Measurements from ENCODE around the gene NOSIP. TPM values are rescaled to one million over a fixed set of nuclear protein-coding genes. Genes with fewer than 3 reads are reported as not detected.

NOSIP gene
- total RNA-seq, 1 experiment from 2014 or later, result 97.9 TPM

GRCh38 chr19:49541914-49542313 is 38.4 kb downstream of the NOSIP start:
- H3K4me1 Mint-ChIP-seq, result peaks cover 3% of the 10 kb centered on the region
- H3K27me3 Mint-ChIP-seq (ENCODE audit: low read depth), result no peaks in the 10 kb centered on the region
- POLR2A ChIA-PET, result no interaction called here
- H3K27ac Mint-ChIP-seq, result no peak overlapping the region
- no peaks in the 10 kb centered on the region for H3K36me3 Mint-ChIP-seq
- TF ChIP-seq, protein P1, sequence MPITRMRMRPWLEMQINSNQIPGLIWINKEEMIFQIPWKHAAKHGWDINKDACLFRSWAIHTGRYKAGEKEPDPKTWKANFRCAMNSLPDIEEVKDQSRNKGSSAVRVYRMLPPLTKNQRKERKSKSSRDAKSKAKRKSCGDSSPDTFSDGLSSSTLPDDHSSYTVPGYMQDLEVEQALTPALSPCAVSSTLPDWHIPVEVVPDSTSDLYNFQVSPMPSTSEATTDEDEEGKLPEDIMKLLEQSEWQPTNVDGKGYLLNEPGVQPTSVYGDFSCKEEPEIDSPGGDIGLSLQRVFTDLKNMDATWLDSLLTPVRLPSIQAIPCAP (CRISPR knock-in tag; IDR thresholded peaks at IDR 0.05), result no peak
- TF ChIP-seq ZNF121 (CRISPR knock-in tag; IDR thresholded peaks at IDR 0.05), result peak; percentile 37; the same call in 1 of the 2 replicates
- DNase-seq (ENCODE audit: low spot score), result no peak
- CTCF ChIA-PET, result interaction anchor here (2.3 kb wide), 1 partner anchor 66 kb away, joined by 4 read pairs; no protein-coding TSS in a partner anchor
- no peak for ATAC-seq
- H3K4me3 Mint-ChIP-seq, result no peak overlapping the region
- no peaks in the 10 kb centered on the region for H3K9me3 Mint-ChIP-seq

- peaks cover 11% of the 10 kb centered on the region for H3K27me3 Mint-ChIP-seq (ENCODE audit: low read depth)
- CTCF ChIA-PET, result interaction anchor here (0.5 to 1.3 kb wide), 3 partner anchors 7 to 37 kb away, joined by 3 to 8 read pairs (median 3); partner anchors contain the start of gene RCN3
- peaks cover 9% of the 10 kb centered on the region for H3K4me1 Mint-ChIP-seq
- POLR2A ChIA-PET, result no interaction called here
- no peaks in the 10 kb centered on the region for H3K9me3 Mint-ChIP-seq
- ATAC-seq (no peak; the same call in 1 of the 2 replicates), DNase-seq (ENCODE audit: low spot score) (no peak)
- H3K27ac Mint-ChIP-seq, result no peak overlapping the region
- no peaks in the 10 kb centered on the region for H3K36me3 Mint-ChIP-seq
- TF ChIP-seq, protein P2, sequence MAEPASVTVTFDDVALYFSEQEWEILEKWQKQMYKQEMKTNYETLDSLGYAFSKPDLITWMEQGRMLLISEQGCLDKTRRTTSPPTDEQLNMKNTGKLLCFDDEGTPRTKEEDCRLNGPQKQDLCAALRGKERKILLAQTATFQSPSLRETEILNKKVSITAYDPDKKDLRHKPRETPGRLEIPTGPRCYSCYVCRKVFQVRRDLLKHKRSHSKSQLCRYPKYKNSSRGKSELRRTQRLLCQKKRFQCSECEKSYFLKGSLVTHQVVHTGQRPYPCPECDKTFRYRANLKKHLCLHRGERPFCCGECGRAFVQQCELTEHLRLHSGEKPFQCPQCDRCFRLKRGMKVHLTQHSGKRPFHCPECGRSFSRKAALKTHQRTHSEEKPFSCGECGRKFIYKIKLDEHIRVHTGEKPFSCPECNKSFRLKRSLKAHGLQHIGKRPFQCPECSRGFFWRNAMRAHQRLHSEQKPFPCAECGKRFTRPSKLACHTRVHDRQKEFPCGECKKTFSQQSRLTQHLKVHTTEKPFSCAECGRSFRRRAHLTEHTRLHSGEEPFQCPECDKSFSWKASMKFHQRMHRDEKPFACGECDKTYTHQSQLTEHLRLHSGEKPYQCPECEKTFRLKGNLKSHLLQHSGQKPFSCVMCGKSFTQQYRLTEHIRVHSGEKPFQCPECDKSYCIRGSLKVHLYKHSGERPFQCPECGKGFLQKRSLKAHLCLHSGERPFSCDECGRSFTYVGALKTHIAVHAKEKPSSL (CRISPR knock-in tag; conservative IDR thresholded peaks at IDR 0.05), result no peak
- TF ChIP-seq FOXP4 (CRISPR knock-in tag; IDR thresholded peaks at IDR 0.05) (no peak), FOXK1 (CRISPR knock-in tag; IDR thresholded peaks at IDR 0.05) (no peak), PRRX2 (CRISPR knock-in tag; IDR thresholded peaks at IDR 0.05) (no peak), NR2C2 (CRISPR knock-in tag; IDR thresholded peaks at IDR 0.05) (no peak), AFF4 (CRISPR knock-in tag; IDR thresholded peaks at IDR 0.05; ENCODE audit: borderline replicate concordance) (no peak), EMX1 (CRISPR knock-in tag; IDR thresholded peaks at IDR 0.05) (no peak)
- TF ChIP-seq, protein P1 (CRISPR knock-in tag; IDR thresholded peaks at IDR 0.05), result no peak
- no peak overlapping the region for H3K4me3 Mint-ChIP-seq
These were observed 41.0 kb downstream of the NOSIP start for GRCh38 chr19:49539192-49539952.

DNA sequence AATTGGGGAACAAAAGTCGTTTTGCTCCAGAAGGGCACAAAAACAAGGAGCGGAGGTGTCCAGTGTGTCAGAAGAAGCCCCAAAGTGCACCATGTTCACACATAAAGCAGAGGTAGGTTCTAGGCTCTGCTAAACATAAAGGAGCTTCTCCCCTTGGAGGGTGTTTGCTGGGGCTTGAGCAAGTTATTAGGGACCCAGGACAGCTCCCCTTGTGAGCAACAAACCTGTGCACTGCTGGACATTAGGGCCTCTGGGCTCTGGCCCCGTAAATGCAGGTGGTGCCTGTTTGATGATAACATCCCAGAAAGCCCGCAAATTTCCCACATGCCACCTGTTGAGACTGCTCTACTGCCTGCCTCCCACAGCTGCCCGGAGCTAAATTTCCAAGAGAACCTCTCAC is 41.7 kb downstream of the NOSIP start:
- ChIA-PET POLR2A (no interaction called here), CTCF (interaction anchor here (0.5 to 1.8 kb wide), 3 partner anchors 8 to 32 kb away, joined by 3 to 8 read pairs (median 5); partner anchors contain the start of gene RCN3)
- H3K27me3 Mint-ChIP-seq (ENCODE audit: low read depth), result peaks cover 12% of the 10 kb centered on the region
- H3K9me3 Mint-ChIP-seq, result no peaks in the 10 kb centered on the region
- no peak for ATAC-seq
- H3K27ac Mint-ChIP-seq, result no peak overlapping the region
- peaks cover 10% of the 10 kb centered on the region for H3K4me1 Mint-ChIP-seq
- no peaks in the 10 kb centered on the region for H3K36me3 Mint-ChIP-seq
- DNase-seq (ENCODE audit: low spot score), result no peak
- H3K4me3 Mint-ChIP-seq, result no peak overlapping the region
- no peak for TF ChIP-seq ZNF281 (CRISPR knock-in tag; IDR thresholded peaks at IDR 0.05)
- no peak for TF ChIP-seq AFF4 (CRISPR knock-in tag; IDR thresholded peaks at IDR 0.05; ENCODE audit: borderline replicate concordance)
- TF ChIP-seq SP1 (CRISPR knock-in tag; conservative IDR thresholded peaks at IDR 0.05), result no peak
- TF ChIP-seq FOXK1 (CRISPR knock-in tag; IDR thresholded peaks at IDR 0.05), result no peak
